Epidermal melanocyte (primary cell): ENCODE measurements around the gene DOCK8.
A peak's percentile ranks its signal among the peaks of the same experiment; 100 is the strongest.

Experiments used
- DNase-seq: peaks from one replicate; pipeline ENCODE4 v3.0.0; 2011; ENCODE audit warnings: low spot score; ENCODE audit not compliant: insufficient read length

The DOCK8 gene

GRCh38 chr9:489198-490197 lies 274.8 kb downstream of the DOCK8 start:
- DNase-seq, result no peak

- DNase-seq, result no peak
Observed at GRCh38 chr9:494764-495163, 280.1 kb downstream of the DOCK8 start.

- no peak for DNase-seq
Observed at GRCh38 chr9:495739-496138, 281.1 kb downstream of the DOCK8 start.

GRCh38 chr9:503326-503725 lies 288.7 kb downstream of the DOCK8 start:
- DNase-seq, result no peak

GRCh38 chr9:503881-504852 lies 289.5 kb downstream of the DOCK8 start, which contains the start of gene KANK1:
KANK1 (plus strand) TSS chr9:504695.
- peak; percentile 32 for DNase-seq

GRCh38 chr9:504921-505740 lies 290.5 kb downstream of the DOCK8 start:
- no peak for DNase-seq

GRCh38 chr9:505741-506059 lies 291.0 kb downstream of the DOCK8 start:
- DNase-seq, result no peak

GRCh38 chr9:506281-506680 lies 291.6 kb downstream of the DOCK8 start:
- no peak for DNase-seq

- no peak for DNase-seq
Observed at GRCh38 chr9:511861-512260, 297.2 kb downstream of the DOCK8 start.

GRCh38 chr9:512555-513272 lies 298.0 kb downstream of the DOCK8 start:
- DNase-seq, result no peak
